RWPE1 (cell line): ENCODE data around the gene SYNE1.

Experiments
- CTCF ChIA-PET: fragments of 350-600 bp; sonication (Branson Sonifier 250); formaldehyde crosslinking; extraction: SDS; loops from one replicate; lab custom pipeline; 2021; lab: Yijun Ruan, JAX
- POLR2A ChIA-PET: fragments of 400-600 bp; formaldehyde crosslinking; extraction: SDS; loops from one replicate; lab custom pipeline; 2020; ENCODE audit warnings: antibody characterized with exemption; ENCODE audit not compliant: low non-redundant PET; lab: Yijun Ruan, JAX
- DNase-seq: peaks from one replicate; pipeline ENCODE4 v3.0.0; 2012; ENCODE audit warnings: low spot score
- H3K27ac ChIP-seq: fragments of 450-650 bp; 2 replicates; pipeline ENCODE4 v1.5.1; 2017
- TF ChIP-seq, protein P1 (sequence below): fragments of 450-650 bp; conservative IDR thresholded peaks from 2 replicates; pipeline ENCODE4 v1.5.1; 2017; ENCODE audit warnings: low read depth, mild to moderate bottlenecking

Gene SYNE1

DNA sequence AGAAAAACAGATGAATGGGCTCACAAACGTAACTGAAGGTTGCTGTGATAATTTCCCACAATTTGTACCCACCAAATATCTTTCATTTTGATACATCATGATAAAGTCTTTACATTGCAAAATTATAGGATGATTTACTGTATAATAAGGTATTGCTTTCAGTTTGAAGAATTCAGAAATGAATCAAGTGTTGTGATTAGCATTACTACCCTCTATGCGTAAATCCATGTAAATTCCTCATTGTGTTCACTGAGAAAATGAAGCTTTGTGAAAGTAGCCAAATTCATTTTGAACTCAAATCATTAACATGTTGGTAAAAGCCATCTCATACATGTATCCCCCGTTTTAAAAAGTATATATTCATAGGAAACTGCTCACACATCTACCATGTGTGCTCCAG is 450.3 kb downstream of the SYNE1 start:
- POLR2A ChIA-PET = no interaction called here
- TF ChIP-seq, protein P1, sequence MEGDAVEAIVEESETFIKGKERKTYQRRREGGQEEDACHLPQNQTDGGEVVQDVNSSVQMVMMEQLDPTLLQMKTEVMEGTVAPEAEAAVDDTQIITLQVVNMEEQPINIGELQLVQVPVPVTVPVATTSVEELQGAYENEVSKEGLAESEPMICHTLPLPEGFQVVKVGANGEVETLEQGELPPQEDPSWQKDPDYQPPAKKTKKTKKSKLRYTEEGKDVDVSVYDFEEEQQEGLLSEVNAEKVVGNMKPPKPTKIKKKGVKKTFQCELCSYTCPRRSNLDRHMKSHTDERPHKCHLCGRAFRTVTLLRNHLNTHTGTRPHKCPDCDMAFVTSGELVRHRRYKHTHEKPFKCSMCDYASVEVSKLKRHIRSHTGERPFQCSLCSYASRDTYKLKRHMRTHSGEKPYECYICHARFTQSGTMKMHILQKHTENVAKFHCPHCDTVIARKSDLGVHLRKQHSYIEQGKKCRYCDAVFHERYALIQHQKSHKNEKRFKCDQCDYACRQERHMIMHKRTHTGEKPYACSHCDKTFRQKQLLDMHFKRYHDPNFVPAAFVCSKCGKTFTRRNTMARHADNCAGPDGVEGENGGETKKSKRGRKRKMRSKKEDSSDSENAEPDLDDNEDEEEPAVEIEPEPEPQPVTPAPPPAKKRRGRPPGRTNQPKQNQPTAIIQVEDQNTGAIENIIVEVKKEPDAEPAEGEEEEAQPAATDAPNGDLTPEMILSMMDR = no peak
- DNase-seq = no peak
- CTCF ChIA-PET = no interaction called here
- no peak overlapping the region for H3K27ac ChIP-seq

DNA sequence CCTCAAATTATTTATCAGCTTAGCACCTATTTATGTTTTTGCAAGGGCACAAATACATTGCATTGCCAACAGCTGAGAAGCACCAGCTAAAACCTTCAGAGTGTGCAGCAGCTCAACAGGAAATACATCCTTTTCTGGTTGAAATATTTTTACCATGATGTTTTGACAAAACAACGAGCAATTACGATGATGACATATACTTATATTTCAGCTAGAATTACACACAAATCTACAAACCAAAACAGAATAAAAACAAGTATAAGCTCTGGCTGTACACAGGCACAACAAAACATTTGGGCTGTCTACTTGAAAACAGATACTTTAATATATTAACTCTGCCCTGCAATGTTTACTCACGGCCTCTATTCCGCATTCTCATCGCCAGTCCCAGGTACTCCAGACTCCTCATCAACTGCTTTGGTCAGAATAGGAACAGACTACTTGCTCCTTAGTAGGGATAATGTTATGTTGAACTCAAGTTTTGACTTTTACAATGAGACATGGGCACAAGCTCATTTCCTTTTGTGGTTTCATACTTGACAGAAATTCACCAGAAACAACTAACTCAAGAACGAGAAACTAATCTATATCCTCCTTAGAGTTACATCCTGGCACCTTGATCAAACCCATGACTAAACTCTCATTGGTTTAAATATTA is 452.1 kb downstream of the SYNE1 start:
- TF ChIP-seq, protein P1 = no peak
- no peak for DNase-seq
- ChIA-PET POLR2A (interaction anchor here (0.6 kb wide), 1 partner anchor 17 kb away, joined by 9 read pairs; no protein-coding TSS in a partner anchor), CTCF (no interaction called here)
- H3K27ac ChIP-seq = no peak overlapping the region

DNA sequence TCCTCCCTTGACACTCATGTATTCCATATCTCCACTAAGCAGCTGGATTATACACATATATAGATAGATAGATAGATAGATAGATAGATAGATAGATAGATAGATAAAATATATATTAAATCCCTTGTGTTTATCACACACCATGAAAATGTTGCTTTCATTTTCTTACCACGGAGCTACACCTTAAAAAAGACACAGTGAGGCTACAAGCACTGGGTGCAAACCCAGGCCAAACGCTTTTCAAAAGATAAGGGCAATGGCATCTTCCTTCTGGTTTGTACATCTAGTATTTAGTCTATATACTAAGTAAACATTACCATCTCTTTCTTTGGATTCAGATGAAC is 452.6 kb downstream of the SYNE1 start:
- ChIA-PET POLR2A (interaction anchor here (0.6 kb wide), 1 partner anchor 17 kb away, joined by 9 read pairs; no protein-coding TSS in a partner anchor), CTCF (interaction anchor here (0.6 kb wide), 1 partner anchor 293 kb away, joined by 3 read pairs; no protein-coding TSS in a partner anchor)
- H3K27ac ChIP-seq = no peak overlapping the region
- TF ChIP-seq, protein P1 = no peak
- DNase-seq = no peak

GRCh38 chr6:152180601-152181000 is 456.6 kb downstream of the SYNE1 start:
- TF ChIP-seq, protein P1 = no peak
- no peak overlapping the region for H3K27ac ChIP-seq
- CTCF ChIA-PET = interaction anchor here (1.1 kb wide), 1 partner anchor 27 kb away, joined by 3 read pairs; no protein-coding TSS in a partner anchor
- POLR2A ChIA-PET = no interaction called here
- no peak for DNase-seq

- H3K27ac ChIP-seq = no peak overlapping the region
- CTCF ChIA-PET = interaction anchor here (0.6 to 0.7 kb wide), 2 partner anchors 229 to 730 kb away, joined by 3 to 4 read pairs; no protein-coding TSS in a partner anchor
- TF ChIP-seq, protein P1 = no peak
- no peak for DNase-seq
- POLR2A ChIA-PET = no interaction called here
Measured at GRCh38 chr6:152176268-152176667, 460.9 kb downstream of the SYNE1 start.

DNA sequence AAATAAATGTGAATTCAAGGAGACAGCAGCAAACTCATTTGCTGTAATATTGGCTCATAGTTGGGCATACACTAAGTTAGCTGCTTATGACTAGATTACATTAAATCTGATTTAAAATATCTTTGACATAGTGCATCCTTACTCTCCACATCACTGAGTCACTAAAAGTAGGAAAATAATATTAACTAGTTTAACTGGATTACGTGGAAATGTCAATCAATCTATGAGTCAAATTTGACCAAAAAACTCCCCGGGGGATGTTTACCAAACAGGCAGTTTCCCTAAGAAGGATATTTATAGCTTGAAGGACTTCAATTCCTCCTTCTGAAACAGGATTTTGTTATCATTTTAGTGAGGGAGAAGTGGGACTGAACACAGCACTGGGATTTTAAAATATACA is 463.2 kb downstream of the SYNE1 start:
- no peak overlapping the region for H3K27ac ChIP-seq
- ChIA-PET POLR2A (no interaction called here), CTCF (interaction anchor here (0.6 to 0.8 kb wide), 2 partner anchors 39 to 1811 kb away, joined by 3 to 5 read pairs; no protein-coding TSS in a partner anchor)
- TF ChIP-seq, protein P1 = no peak
- peak; percentile 28 for DNase-seq
